Vagina (tissue), 2 donors: ENCODE results near the gene CAPN14.

Experiments
- POLR2A ChIP-seq, 2 donors: fragments of 450-650 bp; IDR thresholded peaks; one replicate each; pipeline ENCODE4 v1.6.1; 2017; ENCODE audit warnings: antibody characterized with exemption in 2 of 2, mild to moderate bottlenecking in 2 of 2, moderate library complexity in 2 of 2
- TF ChIP-seq, protein P1 (sequence below), 3 experiments: fragments of 450-650 bp in 2 of 3; fragments of 200-600 bp in 1 of 3; sonication (generic) in 1 of 3; IDR thresholded peaks; one replicate each; pipeline ENCODE4 v1.5.1; 2017 to 2019; ENCODE audit warnings: antibody characterized with exemption in 3 of 3, mild to moderate bottlenecking in 2 of 3, moderate library complexity in 2 of 3

DNA sequence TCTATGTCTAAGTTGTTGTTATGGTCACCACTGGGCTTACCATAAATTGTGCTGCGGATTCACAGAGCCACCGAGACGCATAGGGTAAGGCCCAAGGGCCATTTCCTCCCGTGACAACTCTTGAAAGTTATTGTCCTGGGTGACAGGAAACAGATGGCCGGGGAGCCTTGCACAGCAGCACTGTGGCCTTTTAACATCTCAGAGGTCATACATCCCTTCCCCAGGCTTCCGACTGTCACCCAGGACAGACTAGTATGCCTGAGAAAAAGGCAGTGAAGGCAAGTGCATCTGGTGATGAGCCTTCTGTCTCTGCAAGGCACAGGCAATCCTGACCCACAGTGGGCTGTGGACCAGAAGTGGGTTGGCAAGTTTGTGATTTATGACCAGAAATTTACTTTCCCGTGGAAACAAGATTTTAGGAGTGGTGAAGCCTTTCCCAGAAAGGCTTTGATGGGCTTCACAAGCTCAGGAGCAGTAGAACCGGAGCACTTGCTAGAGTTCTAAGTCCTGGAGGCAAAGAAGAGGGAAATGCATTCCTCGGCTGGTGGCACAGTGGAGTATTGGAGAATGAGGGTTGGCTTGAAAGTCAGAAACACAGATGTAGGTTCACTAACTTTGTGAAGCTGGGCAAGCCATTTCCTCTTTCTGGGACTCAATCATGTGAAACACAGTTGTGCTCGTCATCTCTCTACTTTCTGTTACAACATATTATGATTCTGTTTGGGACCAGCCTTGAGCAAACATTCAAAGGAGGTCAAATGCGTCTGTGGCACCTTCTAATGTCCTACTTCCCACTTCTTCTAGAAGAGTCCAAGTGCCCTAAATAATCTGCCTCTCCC lies 2.0 kb upstream of the CAPN14 start:
- TF ChIP-seq, protein P1, sequence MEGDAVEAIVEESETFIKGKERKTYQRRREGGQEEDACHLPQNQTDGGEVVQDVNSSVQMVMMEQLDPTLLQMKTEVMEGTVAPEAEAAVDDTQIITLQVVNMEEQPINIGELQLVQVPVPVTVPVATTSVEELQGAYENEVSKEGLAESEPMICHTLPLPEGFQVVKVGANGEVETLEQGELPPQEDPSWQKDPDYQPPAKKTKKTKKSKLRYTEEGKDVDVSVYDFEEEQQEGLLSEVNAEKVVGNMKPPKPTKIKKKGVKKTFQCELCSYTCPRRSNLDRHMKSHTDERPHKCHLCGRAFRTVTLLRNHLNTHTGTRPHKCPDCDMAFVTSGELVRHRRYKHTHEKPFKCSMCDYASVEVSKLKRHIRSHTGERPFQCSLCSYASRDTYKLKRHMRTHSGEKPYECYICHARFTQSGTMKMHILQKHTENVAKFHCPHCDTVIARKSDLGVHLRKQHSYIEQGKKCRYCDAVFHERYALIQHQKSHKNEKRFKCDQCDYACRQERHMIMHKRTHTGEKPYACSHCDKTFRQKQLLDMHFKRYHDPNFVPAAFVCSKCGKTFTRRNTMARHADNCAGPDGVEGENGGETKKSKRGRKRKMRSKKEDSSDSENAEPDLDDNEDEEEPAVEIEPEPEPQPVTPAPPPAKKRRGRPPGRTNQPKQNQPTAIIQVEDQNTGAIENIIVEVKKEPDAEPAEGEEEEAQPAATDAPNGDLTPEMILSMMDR (IDR thresholded peaks at IDR 0.05), result no peak
- no peak for TF ChIP-seq POLR2A (IDR thresholded peaks at IDR 0.05)
